ACHN (cell line): Measurements from ENCODE around the gene SAMD14.

Experiments
- DNase-seq: peaks from one replicate; pipeline ENCODE4 v3.0.0-alpha.2; 2015
- in situ Hi-C: cut with HindIII; loops from 2 replicates; pipeline ENCODE4 v1.10.0; 2017; ENCODE audit warnings: low sequenced_read_pairs, low pct_ligation_motif_present, low pct_unique_long_range_greater_than_20kb

Gene SAMD14

GRCh38 chr17:50123649-50124349, 6.2 kb downstream of the SAMD14 start:
- DNase-seq, result peak; percentile 71

GRCh38 chr17:50122945-50123344, 7.0 kb downstream of the SAMD14 start:
- in situ Hi-C loops, result no loop called here
- no peak for DNase-seq

More at GRCh38 chr17:50123649-50124349, 6.2 kb downstream of the SAMD14 start:
- in situ Hi-C loops, result no loop called here

GRCh38 chr17:50120475-50121253, 9.3 kb downstream of the SAMD14 start:
- in situ Hi-C loops, result no loop called here
- no peak for DNase-seq

GRCh38 chr17:50118828-50119218, 11.1 kb downstream of the SAMD14 start:
- no peak for DNase-seq
- in situ Hi-C loops, result no loop called here

- in situ Hi-C loops, result no loop called here
- no peak for DNase-seq
These were observed 11.7 kb downstream of the SAMD14 start for GRCh38 chr17:50118076-50118827.

- peak; percentile 70 for DNase-seq
- in situ Hi-C loops, result no loop called here
These were observed 12.5 kb downstream of the SAMD14 start for GRCh38 chr17:50117202-50118051.

GRCh38 chr17:50115756-50116155, 14.2 kb downstream of the SAMD14 start:
- in situ Hi-C loops, result no loop called here
- no peak for DNase-seq

GRCh38 chr17:50114849-50115357, 15.1 kb downstream of the SAMD14 start:
- peak; percentile 79 for DNase-seq
- in situ Hi-C loops, result no loop called here

GRCh38 chr17:50114401-50114800, 15.6 kb downstream of the SAMD14 start:
- in situ Hi-C loops, result no loop called here
- no peak for DNase-seq

- no peak for DNase-seq
- in situ Hi-C loops, result no loop called here
These were observed 16.2 kb downstream of the SAMD14 start for GRCh38 chr17:50113624-50114320.

- DNase-seq, result no peak
- in situ Hi-C loops, result no loop called here
These were observed 17.3 kb downstream of the SAMD14 start for GRCh38 chr17:50112694-50113093.

GRCh38 chr17:50111673-50112655, 18.0 kb downstream of the SAMD14 start:
- no peak for DNase-seq
- in situ Hi-C loops, result no loop called here

GRCh38 chr17:50110591-50111349, 19.2 kb downstream of the SAMD14 start:
- DNase-seq, result no peak
- in situ Hi-C loops, result no loop called here

- in situ Hi-C loops, result no loop called here
- DNase-seq, result no peak
These were observed 20.2 kb downstream of the SAMD14 start for GRCh38 chr17:50109785-50110184.

GRCh38 chr17:50109207-50109606, 20.8 kb downstream of the SAMD14 start:
- DNase-seq, result no peak
- in situ Hi-C loops, result no loop called here

GRCh38 chr17:50108556-50108955, 21.4 kb downstream of the SAMD14 start:
- no peak for DNase-seq
- in situ Hi-C loops, result no loop called here
